ENCODE results near the gene PTBP3.

GRCh38 chr9:112218908-112219307, 114.5 kb downstream of the PTBP3 start:
- no peak for TF ChIP-seq POLR2A (IDR thresholded peaks at IDR 0.05)
- TF ChIP-seq CTCF (IDR thresholded peaks at IDR 0.05): no peak
